ENCODE results near the gene LIG1.

The LIG1 gene

GRCh38 chr19:48149430-48149829 lies 20.7 kb downstream of the LIG1 start:
- CTCF ChIA-PET: interaction anchor here (1.0 to 3.0 kb wide), 3 partner anchors 46 to 186 kb away, joined by 4 to 14 read pairs (median 11); no protein-coding TSS in a partner anchor

GRCh38 chr19:48148576-48148975 lies 21.6 kb downstream of the LIG1 start:
- POLR2A ChIA-PET: no interaction called here
- Histone ChIP-seq H3K27ac (ENCODE audit: extremely low read depth, low read depth, low read length) (no peak overlapping the region), H3K4me1 (ENCODE audit: control insufficient read depth, insufficient read depth, low read length) (no peaks in the 10 kb centered on the region), H3K36me3 (ENCODE audit: control insufficient read depth in 2 of 2, insufficient read depth in 1 of 2, low read length in 2 of 2) (peaks cover 81 to 88% of the 10 kb centered on the region in 2 experiments), H3K4me3 (ENCODE audit: low read depth, low read length) (no peak overlapping the region), H3K9me3 (ENCODE audit: control insufficient read depth, insufficient read depth, low read depth, low read length) (no peaks in the 10 kb centered on the region)
- CTCF ChIA-PET: interaction anchor here (0.9 to 3.0 kb wide), 2 partner anchors 22 to 46 kb away, joined by 3 to 11 read pairs; no protein-coding TSS in a partner anchor
- no peak for TF ChIP-seq ZNF121 (tag by site-specific recombination; IDR thresholded peaks at IDR 0.05)
- no peak for TF ChIP-seq ZNF660 (tag by site-specific recombination; IDR thresholded peaks at IDR 0.05)
- TF ChIP-seq INSM2 (tag by site-specific recombination; IDR thresholded peaks at IDR 0.05): no peak
- no peak for TF ChIP-seq ZNF416 (tag by site-specific recombination; IDR thresholded peaks at IDR 0.05)
- no peak for TF ChIP-seq ZNF248 (tag by site-specific recombination; IDR thresholded peaks at IDR 0.05)
- TF ChIP-seq SALL2 (tag by site-specific recombination; IDR thresholded peaks at IDR 0.05; ENCODE audit: borderline replicate concordance): no peak
- no peak for TF ChIP-seq ZNF510 (tag by site-specific recombination; IDR thresholded peaks at IDR 0.05; ENCODE audit: insufficient replicate concordance)
- TF ChIP-seq ZNF555 (tag by site-specific recombination; conservative IDR thresholded peaks at IDR 0.05): no peak
- no peak for TF ChIP-seq ZSCAN16 (tag by site-specific recombination; IDR thresholded peaks at IDR 0.05)
- TF ChIP-seq, protein P1, sequence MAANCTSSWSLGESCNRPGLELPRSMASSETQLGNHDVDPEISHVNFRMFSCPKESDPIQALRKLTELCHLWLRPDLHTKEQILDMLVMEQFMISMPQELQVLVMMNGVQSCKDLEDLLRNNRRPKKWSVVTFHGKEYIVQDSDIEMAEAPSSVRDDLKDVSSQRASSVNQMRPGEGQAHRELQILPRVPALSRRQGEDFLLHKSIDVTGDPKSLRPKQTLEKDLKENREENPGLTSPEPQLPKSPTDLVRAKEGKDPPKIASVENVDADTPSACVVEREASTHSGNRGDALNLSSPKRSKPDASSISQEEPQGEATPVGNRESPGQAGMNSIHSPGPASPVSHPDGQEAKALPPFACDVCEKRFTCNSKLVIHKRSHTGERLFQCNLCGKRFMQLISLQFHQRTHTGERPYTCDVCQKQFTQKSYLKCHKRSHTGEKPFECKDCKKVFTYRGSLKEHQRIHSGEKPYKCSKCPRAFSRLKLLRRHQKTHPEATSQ (tag by site-specific recombination; IDR thresholded peaks at IDR 0.05): no peak
- no peak for TF ChIP-seq EGR2 (tag by site-specific recombination; IDR thresholded peaks at IDR 0.05; ENCODE audit: low read depth)
- TF ChIP-seq, protein P2, sequence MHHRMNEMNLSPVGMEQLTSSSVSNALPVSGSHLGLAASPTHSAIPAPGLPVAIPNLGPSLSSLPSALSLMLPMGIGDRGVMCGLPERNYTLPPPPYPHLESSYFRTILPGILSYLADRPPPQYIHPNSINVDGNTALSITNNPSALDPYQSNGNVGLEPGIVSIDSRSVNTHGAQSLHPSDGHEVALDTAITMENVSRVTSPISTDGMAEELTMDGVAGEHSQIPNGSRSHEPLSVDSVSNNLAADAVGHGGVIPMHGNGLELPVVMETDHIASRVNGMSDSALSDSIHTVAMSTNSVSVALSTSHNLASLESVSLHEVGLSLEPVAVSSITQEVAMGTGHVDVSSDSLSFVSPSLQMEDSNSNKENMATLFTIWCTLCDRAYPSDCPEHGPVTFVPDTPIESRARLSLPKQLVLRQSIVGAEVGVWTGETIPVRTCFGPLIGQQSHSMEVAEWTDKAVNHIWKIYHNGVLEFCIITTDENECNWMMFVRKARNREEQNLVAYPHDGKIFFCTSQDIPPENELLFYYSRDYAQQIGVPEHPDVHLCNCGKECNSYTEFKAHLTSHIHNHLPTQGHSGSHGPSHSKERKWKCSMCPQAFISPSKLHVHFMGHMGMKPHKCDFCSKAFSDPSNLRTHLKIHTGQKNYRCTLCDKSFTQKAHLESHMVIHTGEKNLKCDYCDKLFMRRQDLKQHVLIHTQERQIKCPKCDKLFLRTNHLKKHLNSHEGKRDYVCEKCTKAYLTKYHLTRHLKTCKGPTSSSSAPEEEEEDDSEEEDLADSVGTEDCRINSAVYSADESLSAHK (tag by site-specific recombination; IDR thresholded peaks at IDR 0.05): no peak
- TF ChIP-seq ZBTB7A (tag by site-specific recombination; IDR thresholded peaks at IDR 0.05; ENCODE audit: low read depth): no peak
- no peak for TF ChIP-seq ZNF404 (tag by site-specific recombination; IDR thresholded peaks at IDR 0.05)

More at GRCh38 chr19:48149430-48149829, 20.7 kb downstream of the LIG1 start:
- Histone ChIP-seq H3K27ac (ENCODE audit: extremely low read depth, low read depth, low read length) (no peak overlapping the region), H3K36me3 (ENCODE audit: control insufficient read depth in 2 of 2, insufficient read depth in 1 of 2, low read length in 2 of 2) (peaks cover 82 to 88% of the 10 kb centered on the region in 2 experiments), H3K4me1 (ENCODE audit: control insufficient read depth, insufficient read depth, low read length) (no peaks in the 10 kb centered on the region), H3K9me3 (ENCODE audit: control insufficient read depth, insufficient read depth, low read depth, low read length) (no peaks in the 10 kb centered on the region), H3K4me3 (ENCODE audit: low read depth, low read length) (no peak overlapping the region)
- POLR2A ChIA-PET: no interaction called here
- no peak for TF ChIP-seq HOXD13 (CRISPR knock-in tag; IDR thresholded peaks at IDR 0.05; ENCODE audit: borderline replicate concordance)
- TF ChIP-seq ZBTB21 (tag by site-specific recombination; IDR thresholded peaks at IDR 0.05): no peak
- no peak for TF ChIP-seq ZNF138 (tag by site-specific recombination; IDR thresholded peaks at IDR 0.05; ENCODE audit: borderline replicate concordance)
- no peak for TF ChIP-seq ZSCAN16 (tag by site-specific recombination; IDR thresholded peaks at IDR 0.05)
- TF ChIP-seq ZNF239 (tag by site-specific recombination; IDR thresholded peaks at IDR 0.05): no peak
- no peak for TF ChIP-seq ZNF843 (tag by site-specific recombination; IDR thresholded peaks at IDR 0.05)
- TF ChIP-seq ZBTB11 (tag by site-specific recombination; conservative IDR thresholded peaks at IDR 0.05; ENCODE audit: low read depth): no peak
- no peak for TF ChIP-seq ZNF747 (tag by site-specific recombination; IDR thresholded peaks at IDR 0.05)
- TF ChIP-seq ZNF768 (tag by site-specific recombination; IDR thresholded peaks at IDR 0.05): no peak
- no peak for TF ChIP-seq ZNF776 (tag by site-specific recombination; IDR thresholded peaks at IDR 0.05; ENCODE audit: borderline replicate concordance)
- TF ChIP-seq, protein P3, sequence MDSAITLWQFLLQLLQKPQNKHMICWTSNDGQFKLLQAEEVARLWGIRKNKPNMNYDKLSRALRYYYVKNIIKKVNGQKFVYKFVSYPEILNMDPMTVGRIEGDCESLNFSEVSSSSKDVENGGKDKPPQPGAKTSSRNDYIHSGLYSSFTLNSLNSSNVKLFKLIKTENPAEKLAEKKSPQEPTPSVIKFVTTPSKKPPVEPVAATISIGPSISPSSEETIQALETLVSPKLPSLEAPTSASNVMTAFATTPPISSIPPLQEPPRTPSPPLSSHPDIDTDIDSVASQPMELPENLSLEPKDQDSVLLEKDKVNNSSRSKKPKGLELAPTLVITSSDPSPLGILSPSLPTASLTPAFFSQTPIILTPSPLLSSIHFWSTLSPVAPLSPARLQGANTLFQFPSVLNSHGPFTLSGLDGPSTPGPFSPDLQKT (IDR thresholded peaks at IDR 0.05; ENCODE audit: borderline replicate concordance, low read depth, low read length): no peak
- TF ChIP-seq ZNF302 (tag by site-specific recombination; IDR thresholded peaks at IDR 0.05; ENCODE audit: low read depth): no peak
- no peak for TF ChIP-seq ZNF24 (tag by site-specific recombination; IDR thresholded peaks at IDR 0.05)
- no peak for TF ChIP-seq ZNF629 (tag by site-specific recombination; IDR thresholded peaks at IDR 0.05)
- no peak for TF ChIP-seq ZNF354C (tag by site-specific recombination; IDR thresholded peaks at IDR 0.05; ENCODE audit: borderline replicate concordance, low read depth)
- no peak for TF ChIP-seq TCF7L2 (IDR thresholded peaks at IDR 0.05; ENCODE audit: borderline replicate concordance, low read depth, low read length)
